OCI-LY1 (cell line): ENCODE data around the gene RASL12.

Experiments used
- CTCF ChIP-seq: fragments of 200-600 bp; sonication (generic), shearing (Covaris generic); IDR thresholded peaks from 2 replicates; pipeline ENCODE4 v1.5.1; 2017; ENCODE audit warnings: mild to moderate bottlenecking, antibody characterized with exemption, low read length, moderate library complexity, mixed read lengths
- EZH2 ChIP-seq: fragments of 200-600 bp; sonication (generic), shearing (Covaris generic); IDR thresholded peaks from 2 replicates; pipeline ENCODE4 v1.8.0; 2017; ENCODE audit warnings: borderline replicate concordance, mixed run types, mild to moderate bottlenecking, antibody characterized with exemption, low read length, moderate library complexity, mixed read lengths

GRCh38 chr15:65069179-65069578, 1.4 kb upstream of the RASL12 start:
- TF ChIP-seq CTCF (no peak), EZH2 (no peak)
